Left lung (tissue), 10 donors: ENCODE results near the gene TRANK1. TPM values are rescaled to one million over a fixed set of nuclear protein-coding genes. Genes with fewer than 3 reads are reported as not detected.
"Not testable (repeated sequence)": the region's sequence is repeated elsewhere in the genome, so short reads cannot be mapped to it uniquely, and the experiment has no call there.

Source experiments
- ATAC-seq: fragments of 200-7000 bp; cut with Tn5 transposase; one replicate; pipeline ENCODE4 v1.9.1; 2020; ENCODE audit warnings: moderate library complexity
- DNase-seq, 4 donors: peaks; one replicate each; pipeline ENCODE4 v3.0.0-alpha.2; 2013 to 2020
- H3K27ac ChIP-seq, 2 donors: fragments of 200-600 bp; sonication (generic) in 1 of 2; one replicate each; pipeline versions ENCODE4 v1.5.0 to v1.8.0; 2020 to 2021
- H3K27me3 ChIP-seq, 2 donors: fragments of 200-600 bp; sonication (generic) in 1 of 2; one replicate each; pipeline versions ENCODE4 v1.5.0 to v1.8.0; 2020 to 2021
- H3K36me3 ChIP-seq, 2 donors: fragments of 200-600 bp; sonication (generic) in 1 of 2; one replicate each; pipeline versions ENCODE4 v1.5.0 to v1.8.0; 2020 to 2021
- H3K4me1 ChIP-seq, 2 donors: fragments of 200-600 bp; one replicate each; pipeline ENCODE4 v1.8.0; 2021
- H3K4me3 ChIP-seq, 2 donors: fragments of 200-600 bp; sonication (generic) in 1 of 2; one replicate each; pipeline versions ENCODE4 v1.5.0 to v1.8.0; 2020 to 2021; ENCODE audit warnings: mild to moderate bottlenecking in 1 of 2
- H3K9me3 ChIP-seq, 2 donors: fragments of 200-600 bp; sonication (generic) in 1 of 2; one replicate each; pipeline versions ENCODE4 v1.5.0 to v1.8.0; 2020 to 2021
- intact Hi-C, 2 donors: fragments of 100-400 bp; cut with DNase I; formaldehyde crosslinking; loops; one replicate each; pipeline versions ENCODE4 v1.11.2 to v1.14.2; 2022
- polyA plus RNA-seq, 6 donors: library from polyadenylated mRNA; unstranded; fragments of 120-200 nt; gene quantifications; one replicate each; pipeline ENCODE4 v1.2.1, GENCODE V29; 2013; ENCODE audit not compliant: insufficient read length in 6 of 6
- total RNA-seq, 2 donors: library from RNA; stranded (reverse); fragmentation: NEBNext Ultra II Directional; extraction: Animal tissue kit (Norgen Biotek cat#: 25700); gene quantifications; one replicate each; pipeline ENCODE4 v1.2.1, GENCODE V29; 2021
- TF ChIP-seq, protein P1 (sequence below), 2 donors: fragments of 200-600 bp; sonication (generic) in 1 of 2; IDR thresholded peaks; one replicate each; pipeline versions ENCODE4 v1.5.0 to v1.8.0; 2021; ENCODE audit warnings: antibody characterized with exemption in 2 of 2
- donor health status: DM: no; HTN: yes; CAD: no.
- donor health status: DM: no; HTN: no; CAD: no.

TRANK1 gene
- total and polyA plus RNA-seq, 8 donors: 23.5 to 26.6 (median 26.1) TPM

DNA sequence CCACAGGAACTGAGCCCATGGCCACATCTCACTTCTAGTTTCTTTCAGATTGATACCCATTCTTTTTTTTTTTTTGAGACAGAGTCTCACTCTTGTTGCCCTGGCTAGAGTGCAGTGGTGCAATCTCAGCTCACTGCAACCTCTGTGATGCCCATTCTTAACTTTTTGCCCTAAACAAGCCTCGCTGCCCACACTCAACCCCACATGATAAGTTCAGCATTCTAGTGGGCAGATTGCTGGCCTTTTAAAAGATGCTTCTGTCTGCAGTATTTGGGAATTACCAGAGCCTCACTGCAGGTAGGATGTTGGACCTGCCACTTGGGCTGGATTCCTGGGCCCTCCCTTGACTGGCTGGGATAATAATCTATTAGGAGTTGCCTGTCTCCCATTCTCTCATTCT, 51.0 kb downstream of the TRANK1 start:
- ATAC-seq: no peak
- no peaks in the 10 kb centered on the region for H3K27me3 ChIP-seq
- intact Hi-C loops: no loop called here
- DNase-seq: no peak
- TF ChIP-seq, protein P1, sequence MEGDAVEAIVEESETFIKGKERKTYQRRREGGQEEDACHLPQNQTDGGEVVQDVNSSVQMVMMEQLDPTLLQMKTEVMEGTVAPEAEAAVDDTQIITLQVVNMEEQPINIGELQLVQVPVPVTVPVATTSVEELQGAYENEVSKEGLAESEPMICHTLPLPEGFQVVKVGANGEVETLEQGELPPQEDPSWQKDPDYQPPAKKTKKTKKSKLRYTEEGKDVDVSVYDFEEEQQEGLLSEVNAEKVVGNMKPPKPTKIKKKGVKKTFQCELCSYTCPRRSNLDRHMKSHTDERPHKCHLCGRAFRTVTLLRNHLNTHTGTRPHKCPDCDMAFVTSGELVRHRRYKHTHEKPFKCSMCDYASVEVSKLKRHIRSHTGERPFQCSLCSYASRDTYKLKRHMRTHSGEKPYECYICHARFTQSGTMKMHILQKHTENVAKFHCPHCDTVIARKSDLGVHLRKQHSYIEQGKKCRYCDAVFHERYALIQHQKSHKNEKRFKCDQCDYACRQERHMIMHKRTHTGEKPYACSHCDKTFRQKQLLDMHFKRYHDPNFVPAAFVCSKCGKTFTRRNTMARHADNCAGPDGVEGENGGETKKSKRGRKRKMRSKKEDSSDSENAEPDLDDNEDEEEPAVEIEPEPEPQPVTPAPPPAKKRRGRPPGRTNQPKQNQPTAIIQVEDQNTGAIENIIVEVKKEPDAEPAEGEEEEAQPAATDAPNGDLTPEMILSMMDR (IDR thresholded peaks at IDR 0.05): no peak
- no peak overlapping the region for H3K4me3 ChIP-seq
- H3K36me3 ChIP-seq: peaks cover 0 to 51% of the 10 kb centered on the region in 2 donors
- peak overlapping the region; percentile 49 to 85 for H3K27ac ChIP-seq
- no peaks in the 10 kb centered on the region for H3K9me3 ChIP-seq
- H3K4me1 ChIP-seq: peaks cover 12 to 42% of the 10 kb centered on the region in 2 donors

DNA sequence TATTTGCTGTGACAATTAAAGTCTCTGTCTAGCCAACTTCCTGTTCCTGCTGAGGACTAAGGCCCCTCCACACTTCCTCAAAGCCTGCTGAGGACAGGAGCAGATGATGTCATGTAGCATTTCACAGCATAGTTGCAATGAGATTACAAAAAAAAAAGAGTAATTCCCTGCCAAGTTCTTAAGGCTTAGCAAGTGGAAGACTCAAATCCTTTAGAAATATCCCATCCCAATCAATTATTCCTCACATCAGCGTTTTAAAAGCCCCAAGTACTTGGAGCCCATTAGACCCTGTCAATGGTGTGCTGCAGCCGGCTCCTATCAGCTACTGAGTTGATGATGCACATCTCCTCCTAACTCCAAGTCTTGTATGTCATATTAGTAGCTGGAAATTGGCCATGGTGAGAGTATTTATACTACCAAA, 51.7 kb downstream of the TRANK1 start:
- ATAC-seq (peak; percentile 88), DNase-seq (peak in 3 of 4 donors; percentile 62 to 94 (median 85))
- intact Hi-C loops: no loop called here
- TF ChIP-seq, protein P1 (IDR thresholded peaks at IDR 0.05): no peak
- Histone ChIP-seq H3K36me3 (peaks cover 0 to 50% of the 10 kb centered on the region in 2 donors), H3K4me1 (peaks cover 12 to 42% of the 10 kb centered on the region in 2 donors), H3K27ac (peak overlapping the region; percentile 49 to 85), H3K9me3 (no peaks in the 10 kb centered on the region), H3K4me3 (no peak overlapping the region), H3K27me3 (no peaks in the 10 kb centered on the region)

DNA sequence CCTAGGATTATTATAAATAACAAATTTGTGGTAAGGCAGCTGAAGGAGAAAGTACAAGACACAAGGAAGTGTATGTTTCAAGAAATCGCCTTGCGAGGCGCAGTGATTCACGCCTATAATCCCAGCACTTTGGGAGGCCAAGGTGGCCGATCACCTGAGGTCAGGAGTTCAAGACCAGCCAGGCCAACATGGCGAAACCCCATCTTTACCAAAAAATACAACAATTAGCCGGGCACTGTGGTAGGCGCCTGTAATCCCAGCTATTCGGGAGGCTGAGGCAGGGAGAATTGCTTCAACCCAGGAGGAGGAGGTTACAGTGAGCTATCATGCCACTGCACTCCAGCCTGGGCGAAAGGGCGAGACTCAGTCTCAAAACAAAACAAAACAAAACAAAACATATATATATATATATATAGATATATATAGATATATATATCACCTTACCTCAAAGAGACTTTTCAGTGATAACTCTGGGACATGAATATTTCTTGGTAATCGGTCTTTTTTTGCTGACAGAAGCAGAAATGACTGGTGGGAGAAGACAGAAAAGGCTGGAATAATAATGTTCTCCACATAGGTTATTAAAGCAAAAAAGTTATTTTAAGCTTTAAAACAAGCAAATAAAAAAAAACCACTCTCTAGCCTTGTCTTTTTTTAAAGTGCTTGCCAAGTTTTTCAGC, 52.3 kb downstream of the TRANK1 start:
- peaks cover 12 to 42% of the 10 kb centered on the region in 2 donors for H3K4me1 ChIP-seq
- no peaks in the 10 kb centered on the region for H3K27me3 ChIP-seq
- H3K36me3 ChIP-seq: peaks cover 0 to 48% of the 10 kb centered on the region in 2 donors
- H3K4me3 ChIP-seq: no peak overlapping the region
- TF ChIP-seq, protein P1 (IDR thresholded peaks at IDR 0.05): no peak
- peak overlapping the region; percentile 49 to 85 for H3K27ac ChIP-seq
- no peaks in the 10 kb centered on the region for H3K9me3 ChIP-seq
- DNase-seq (no peak), ATAC-seq (no peak)
- intact Hi-C loops: no loop called here

DNA sequence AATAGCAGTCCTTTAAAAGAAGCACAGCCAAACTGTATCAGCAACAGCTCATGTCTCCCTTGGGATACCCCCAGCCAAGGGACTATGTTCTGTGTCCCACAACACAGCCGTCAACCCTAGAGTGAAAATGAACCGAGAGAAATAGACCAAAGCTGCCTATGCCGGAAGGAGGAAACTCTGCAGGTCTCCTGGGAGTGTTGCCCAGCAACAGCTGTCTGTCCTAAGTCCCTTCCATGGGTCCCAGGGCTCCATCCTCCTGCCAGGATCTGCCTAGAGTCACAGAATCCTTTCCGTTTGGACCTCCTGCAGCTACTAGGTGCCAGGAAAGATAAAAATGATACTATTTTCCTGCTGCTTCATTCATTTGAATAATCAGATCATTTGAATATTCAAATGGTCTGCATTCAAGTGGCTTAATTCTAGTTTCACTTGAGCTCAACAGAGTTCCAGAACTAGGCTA, 53.1 kb downstream of the TRANK1 start:
- intact Hi-C loops: no loop called here
- TF ChIP-seq, protein P1 (IDR thresholded peaks at IDR 0.05): no peak
- Histone ChIP-seq H3K27ac (no peak overlapping the region), H3K9me3 (no peaks in the 10 kb centered on the region), H3K36me3 (peaks cover 0 to 44% of the 10 kb centered on the region in 2 donors), H3K4me3 (no peak overlapping the region), H3K4me1 (peaks cover 12 to 42% of the 10 kb centered on the region in 2 donors), H3K27me3 (no peaks in the 10 kb centered on the region)
- no peak for ATAC-seq
- DNase-seq: peak in 2 of 4 donors; percentile 94 to 96

DNA sequence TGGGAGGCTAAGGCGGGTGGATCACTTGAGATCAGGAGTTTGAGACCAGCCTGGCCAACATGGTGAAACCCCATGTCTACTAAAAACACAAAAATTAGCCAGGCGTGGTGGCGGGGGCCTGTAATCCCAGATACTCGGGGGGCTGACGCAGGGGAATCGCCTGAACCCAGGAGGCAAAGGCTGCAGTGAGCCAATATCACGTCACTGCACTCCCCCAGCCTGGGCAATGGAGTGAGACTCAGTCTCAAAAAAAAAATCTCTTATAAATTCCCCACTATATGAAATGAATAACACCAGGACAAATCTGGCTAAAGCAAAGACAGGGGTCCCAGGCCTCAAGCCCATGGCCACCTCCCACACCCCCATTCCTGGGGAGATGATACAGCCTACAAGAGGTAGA, 53.8 kb downstream of the TRANK1 start:
- H3K4me3 ChIP-seq, ATAC-seq, H3K27me3 ChIP-seq, H3K9me3 ChIP-seq, intact Hi-C loops, DNase-seq, H3K27ac ChIP-seq: not testable (repeated sequence)
- peaks cover 0 to 44% of the 10 kb centered on the region in 2 donors for H3K36me3 ChIP-seq
- peaks cover 12 to 39% of the 10 kb centered on the region in 2 donors for H3K4me1 ChIP-seq
